HepG2 (cell line): ENCODE data around the gene HEATR1. TPM values are rescaled to one million over a fixed set of nuclear protein-coding genes. Genes with fewer than 3 reads are reported as not detected.

Source experiments
- CAMTA2 ChIP-seq: sonication (generic); formaldehyde crosslinking; IDR thresholded peaks from 2 replicates; pipeline ENCODE4 v1.4.0; 2020; ENCODE audit warnings: mild to moderate bottlenecking, missing genetic modification reagents, borderline replicate concordance
- GATAD1 ChIP-seq: IDR thresholded peaks from 2 replicates; pipeline ENCODE4 v1.6.1; 2016; ENCODE audit warnings: missing genetic modification reagents, missing compliant biosample characterization
- IRF2 ChIP-seq: IDR thresholded peaks from 2 replicates; pipeline ENCODE4 v1.6.1; 2018; ENCODE audit warnings: missing genetic modification reagents, missing compliant biosample characterization
- MAFG ChIP-seq: sonication (generic); formaldehyde crosslinking; IDR thresholded peaks from 2 replicates; pipeline ENCODE4 v1.5.1; 2020; ENCODE audit warnings: mild to moderate bottlenecking, missing genetic modification reagents
- MAX ChIP-seq: IDR thresholded peaks from 2 replicates; pipeline ENCODE4 v1.6.1; 2012; ENCODE audit warnings: inconsistent platforms
- MLXIP ChIP-seq: sonication (generic); formaldehyde crosslinking; IDR thresholded peaks from 2 replicates; pipeline ENCODE4 v1.9.0; 2021; ENCODE audit warnings: missing genetic modification reagents, borderline replicate concordance
- NFATC3 ChIP-seq: sonication (generic); formaldehyde crosslinking; IDR thresholded peaks from 2 replicates; pipeline ENCODE4 v1.5.1; 2020; ENCODE audit warnings: mild to moderate bottlenecking, missing genetic modification reagents
- PRDM15 ChIP-seq: sonication (generic); formaldehyde crosslinking; IDR thresholded peaks from 2 replicates; pipeline ENCODE4 v1.4.0; 2020; ENCODE audit warnings: missing genetic modification reagents
- STAT5B ChIP-seq: sonication (generic); formaldehyde crosslinking; IDR thresholded peaks from 2 replicates; pipeline ENCODE4 v1.4.0; 2020; ENCODE audit warnings: missing genetic modification reagents
- TEAD3 ChIP-seq: optimal IDR thresholded peaks from 2 replicates; pipeline ENCODE3; 2016; ENCODE audit warnings: borderline replicate concordance
- ZBTB33 ChIP-seq: sonication (generic); formaldehyde crosslinking; IDR thresholded peaks from 2 replicates; pipeline ENCODE4 v1.4.0; 2020; ENCODE audit warnings: missing genetic modification reagents
- ZFX ChIP-seq: sonication (generic); formaldehyde crosslinking; IDR thresholded peaks from 2 replicates; pipeline ENCODE4 v1.4.0; 2020; ENCODE audit warnings: mild to moderate bottlenecking, low read depth, missing genetic modification reagents, moderate library complexity
- ZNF101 ChIP-seq: sonication (generic); formaldehyde crosslinking; IDR thresholded peaks from 2 replicates; pipeline ENCODE4 v1.4.0; 2020; ENCODE audit warnings: mild to moderate bottlenecking, low read depth, missing genetic modification reagents, borderline replicate concordance
- ZNF253 ChIP-seq: sonication (generic); formaldehyde crosslinking; IDR thresholded peaks from 2 replicates; pipeline ENCODE4 v1.8.0; 2022; ENCODE audit warnings: mild to moderate bottlenecking, missing genetic modification reagents, borderline replicate concordance
- ZNF292 ChIP-seq: sonication (generic); formaldehyde crosslinking; IDR thresholded peaks from 2 replicates; pipeline ENCODE4 v1.8.1; 2022; ENCODE audit warnings: mild to moderate bottlenecking, low read depth, missing genetic modification reagents, borderline replicate concordance
- ZNF451 ChIP-seq: sonication (generic); formaldehyde crosslinking; IDR thresholded peaks from 2 replicates; pipeline ENCODE4 v1.5.0; 2020; ENCODE audit warnings: mild to moderate bottlenecking, missing genetic modification reagents
- ZNF513 ChIP-seq: sonication (generic); formaldehyde crosslinking; conservative IDR thresholded peaks from 2 replicates; pipeline ENCODE4 v1.5.0; 2020; ENCODE audit warnings: missing genetic modification reagents
- ZNF562 ChIP-seq: sonication (generic); formaldehyde crosslinking; IDR thresholded peaks from 2 replicates; pipeline ENCODE4 v1.8.0; 2022; ENCODE audit warnings: missing genetic modification reagents, borderline replicate concordance
- polyA plus RNA-seq, 8 experiments: library from polyadenylated mRNA; depleted of rRNA in 3 of 8; stranded (reverse) in 7 of 8; unstranded in 1 of 8; fragments of >200 nt; fragmentation: Illumina TruSeq in 4 of 8; extraction: Trizol in 4 of 8; gene quantifications; 2 replicates each; pipeline versions ENCODE4 v1.2.1 to v1.2.3, GENCODE V29; 2011 to 2016; ENCODE audit warnings: low read depth in 4 of 8, missing spikeins in 1 of 8, mixed read lengths in 1 of 8; ENCODE audit not compliant: insufficient read depth in 1 of 8
- total RNA-seq, 5 experiments: library from RNA; depleted of rRNA; stranded (reverse); fragments of >200 nt; fragmentation: Illumina TruSeq; extraction: Trizol; gene quantifications; 2 replicates each; pipeline ENCODE4 v1.2.3, GENCODE V29; 2016; ENCODE audit warnings: low read depth in 1 of 5

Gene HEATR1
- total and polyA plus RNA-seq, 2 of the 13 experiments (the other 11 are each of a cell fraction or from before 2014, with no cell fraction given), result 10.2 to 45.8 TPM

GRCh38 chr1:236516929-236517704, 87.2 kb downstream of the HEATR1 start (continued):
- TF ChIP-seq ZNF513 (CRISPR knock-in tag), result no peak
- no peak for TF ChIP-seq NFATC3 (CRISPR knock-in tag)
- TF ChIP-seq PRDM15 (CRISPR knock-in tag), result no peak
- no peak for TF ChIP-seq ZNF101 (CRISPR knock-in tag)
- TF ChIP-seq ZNF451, result no peak
- no peak for TF ChIP-seq GATAD1 (CRISPR knock-in tag)
- no peak for TF ChIP-seq MAFG (CRISPR knock-in tag)
- no peak for TF ChIP-seq ZNF292
- TF ChIP-seq IRF2, result no peak
- TF ChIP-seq CAMTA2, result no peak
- no peak for TF ChIP-seq MAX
- no peak for TF ChIP-seq ZNF562 (CRISPR knock-in tag)
- TF ChIP-seq ZFX (CRISPR knock-in tag), result no peak
- peak; percentile 80 for TF ChIP-seq TEAD3 (CRISPR knock-in tag)
- no peak for TF ChIP-seq ZNF253 (CRISPR knock-in tag)
- no peak for TF ChIP-seq MLXIP (CRISPR knock-in tag)
- TF ChIP-seq STAT5B (CRISPR knock-in tag), result no peak
- no peak for TF ChIP-seq ZBTB33 (CRISPR knock-in tag)
